ENCODE results near the gene GAK.

DNA sequence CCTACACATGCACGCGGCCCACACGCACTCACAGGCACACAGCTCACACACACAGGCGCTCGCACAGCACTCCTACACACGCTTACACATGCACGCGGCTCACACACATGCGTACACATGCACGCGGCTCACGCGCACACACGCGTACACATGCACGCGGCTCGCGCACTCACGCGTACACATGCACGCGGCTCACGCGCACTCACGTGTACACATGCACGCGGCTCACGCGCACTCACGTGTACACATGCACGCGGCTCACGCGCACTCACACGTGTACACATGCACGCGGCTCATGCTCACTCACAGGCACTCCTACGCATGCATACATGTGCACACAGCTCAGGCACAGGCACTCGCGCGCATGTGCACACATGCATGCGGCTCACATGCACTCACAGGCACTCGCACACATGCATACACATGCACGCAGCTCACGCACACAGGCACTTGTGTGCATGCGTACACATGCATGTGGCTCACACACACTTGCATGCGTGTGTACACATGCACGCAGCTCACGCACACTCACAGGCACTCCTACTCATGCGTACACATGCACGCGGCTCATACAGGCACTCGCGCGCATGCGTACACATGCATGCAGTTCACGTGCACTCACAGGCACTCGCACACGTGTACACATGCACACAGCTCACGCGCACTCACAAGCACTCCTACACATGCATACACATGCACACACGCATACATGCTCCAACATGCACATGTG, 44.9 kb downstream of the GAK start:
- TF ChIP-seq, protein P1, sequence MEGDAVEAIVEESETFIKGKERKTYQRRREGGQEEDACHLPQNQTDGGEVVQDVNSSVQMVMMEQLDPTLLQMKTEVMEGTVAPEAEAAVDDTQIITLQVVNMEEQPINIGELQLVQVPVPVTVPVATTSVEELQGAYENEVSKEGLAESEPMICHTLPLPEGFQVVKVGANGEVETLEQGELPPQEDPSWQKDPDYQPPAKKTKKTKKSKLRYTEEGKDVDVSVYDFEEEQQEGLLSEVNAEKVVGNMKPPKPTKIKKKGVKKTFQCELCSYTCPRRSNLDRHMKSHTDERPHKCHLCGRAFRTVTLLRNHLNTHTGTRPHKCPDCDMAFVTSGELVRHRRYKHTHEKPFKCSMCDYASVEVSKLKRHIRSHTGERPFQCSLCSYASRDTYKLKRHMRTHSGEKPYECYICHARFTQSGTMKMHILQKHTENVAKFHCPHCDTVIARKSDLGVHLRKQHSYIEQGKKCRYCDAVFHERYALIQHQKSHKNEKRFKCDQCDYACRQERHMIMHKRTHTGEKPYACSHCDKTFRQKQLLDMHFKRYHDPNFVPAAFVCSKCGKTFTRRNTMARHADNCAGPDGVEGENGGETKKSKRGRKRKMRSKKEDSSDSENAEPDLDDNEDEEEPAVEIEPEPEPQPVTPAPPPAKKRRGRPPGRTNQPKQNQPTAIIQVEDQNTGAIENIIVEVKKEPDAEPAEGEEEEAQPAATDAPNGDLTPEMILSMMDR (IDR thresholded peaks at IDR 0.05), result no peak
- TF ChIP-seq POLR2AphosphoS5 (IDR thresholded peaks at IDR 0.05) (no peak), POLR2A (IDR thresholded peaks at IDR 0.05) (no peak), EP300 (IDR thresholded peaks at IDR 0.05) (no peak)
